ENCODE measurements around the gene DUOX1. TPM values are rescaled to one million over a fixed set of nuclear protein-coding genes. Genes with fewer than 3 reads are reported as not detected.

DUOX1 gene
- total and polyA plus RNA-seq, 7 donors = 0.03 to 0.94 (median 0.46) TPM

DNA sequence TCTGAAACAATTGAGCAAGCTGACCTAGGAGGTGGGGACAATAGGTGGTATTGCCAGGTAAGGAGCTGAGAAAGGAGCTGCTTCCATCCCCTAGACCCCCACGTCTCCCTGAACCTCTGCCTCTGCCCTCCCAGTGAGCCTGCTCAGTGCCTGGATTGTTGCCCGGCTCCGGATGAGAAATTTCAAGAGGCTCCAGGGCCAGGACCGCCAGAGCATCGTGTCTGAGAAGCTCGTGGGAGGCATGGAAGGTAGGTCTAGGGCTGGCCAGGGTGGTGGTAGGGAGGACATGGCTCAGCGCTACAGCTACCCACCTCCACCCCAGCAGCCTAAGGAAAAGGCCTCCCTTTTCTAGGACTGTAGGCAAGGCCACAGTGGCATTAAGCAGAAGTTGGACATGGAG is 13.3 kb downstream of the DUOX1 start:
- 76 to 92% (median 78%) methylated on average over 7 of the region's 7 CpGs for WGBS, 3 donors
- Histone ChIP-seq H3K4me1 (no peaks in the 10 kb centered on the region), H3K9me3 (no peaks in the 10 kb centered on the region), H3K36me3 (ENCODE audit: insufficient read depth in 1 of 2, low read depth in 1 of 2) (no peaks in the 10 kb centered on the region), H3K27ac (no peak overlapping the region), H3K4me3 (no peak overlapping the region), H3K27me3 (ENCODE audit: insufficient read depth in 3 of 3, low read length in 2 of 3) (no peaks in the 10 kb centered on the region)
- intact Hi-C loops (cut with DNase I) = no loop called here
- ATAC-seq = no peak
- TF ChIP-seq, protein P1, sequence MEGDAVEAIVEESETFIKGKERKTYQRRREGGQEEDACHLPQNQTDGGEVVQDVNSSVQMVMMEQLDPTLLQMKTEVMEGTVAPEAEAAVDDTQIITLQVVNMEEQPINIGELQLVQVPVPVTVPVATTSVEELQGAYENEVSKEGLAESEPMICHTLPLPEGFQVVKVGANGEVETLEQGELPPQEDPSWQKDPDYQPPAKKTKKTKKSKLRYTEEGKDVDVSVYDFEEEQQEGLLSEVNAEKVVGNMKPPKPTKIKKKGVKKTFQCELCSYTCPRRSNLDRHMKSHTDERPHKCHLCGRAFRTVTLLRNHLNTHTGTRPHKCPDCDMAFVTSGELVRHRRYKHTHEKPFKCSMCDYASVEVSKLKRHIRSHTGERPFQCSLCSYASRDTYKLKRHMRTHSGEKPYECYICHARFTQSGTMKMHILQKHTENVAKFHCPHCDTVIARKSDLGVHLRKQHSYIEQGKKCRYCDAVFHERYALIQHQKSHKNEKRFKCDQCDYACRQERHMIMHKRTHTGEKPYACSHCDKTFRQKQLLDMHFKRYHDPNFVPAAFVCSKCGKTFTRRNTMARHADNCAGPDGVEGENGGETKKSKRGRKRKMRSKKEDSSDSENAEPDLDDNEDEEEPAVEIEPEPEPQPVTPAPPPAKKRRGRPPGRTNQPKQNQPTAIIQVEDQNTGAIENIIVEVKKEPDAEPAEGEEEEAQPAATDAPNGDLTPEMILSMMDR (IDR thresholded peaks at IDR 0.05) = no peak
- no peak for DNase-seq

GRCh38 chr15:45143946-45144345 is 14.2 kb downstream of the DUOX1 start:
- 75 to 86% (median 76%) methylated on average over 11 of the region's 11 CpGs for WGBS, 3 donors
- ATAC-seq = no peak
- no peaks in the 10 kb centered on the region for H3K36me3 ChIP-seq (ENCODE audit: insufficient read depth in 1 of 2, low read depth in 1 of 2)

GRCh38 chr15:45144775-45145174 is 15.0 kb downstream of the DUOX1 start:
- intact Hi-C loops (cut with DNase I) = no loop called here
- Histone ChIP-seq H3K27ac (no peak overlapping the region), H3K4me3 (no peak overlapping the region), H3K9me3 (no peaks in the 10 kb centered on the region), H3K36me3 (ENCODE audit: insufficient read depth in 1 of 2, low read depth in 1 of 2) (no peaks in the 10 kb centered on the region), H3K4me1 (no peaks in the 10 kb centered on the region), H3K27me3 (ENCODE audit: insufficient read depth in 3 of 3, low read length in 2 of 3) (no peaks in the 10 kb centered on the region)
- TF ChIP-seq, protein P1 (IDR thresholded peaks at IDR 0.05) = no peak
- DNase-seq (no peak), ATAC-seq (no peak)
- WGBS, 3 donors = 69 to 74% (median 74%) methylated on average over 9 of the region's 9 CpGs

More at GRCh38 chr15:45143946-45144345, 14.2 kb downstream of the DUOX1 start:
- Histone ChIP-seq H3K4me1 (no peaks in the 10 kb centered on the region), H3K4me3 (no peak overlapping the region), H3K9me3 (no peaks in the 10 kb centered on the region), H3K27ac (no peak overlapping the region), H3K27me3 (ENCODE audit: insufficient read depth in 3 of 3, low read length in 2 of 3) (no peaks in the 10 kb centered on the region)
- TF ChIP-seq, protein P1 (IDR thresholded peaks at IDR 0.05) = no peak
- intact Hi-C loops (cut with DNase I) = no loop called here
- DNase-seq = no peak

- H3K27ac ChIP-seq = no peak overlapping the region
- TF ChIP-seq, protein P1 (IDR thresholded peaks at IDR 0.05) = no peak
- ATAC-seq (no peak), DNase-seq (no peak)
- H3K4me3 ChIP-seq = no peak overlapping the region
- H3K9me3 ChIP-seq = no peaks in the 10 kb centered on the region
- intact Hi-C loops (cut with DNase I) = no loop called here
- no peaks in the 10 kb centered on the region for H3K4me1 ChIP-seq
- WGBS, 3 donors = 72 to 82% (median 73%) methylated on average over 4 of the region's 4 CpGs
- no peaks in the 10 kb centered on the region for H3K36me3 ChIP-seq (ENCODE audit: insufficient read depth in 1 of 2, low read depth in 1 of 2)
- no peaks in the 10 kb centered on the region for H3K27me3 ChIP-seq (ENCODE audit: insufficient read depth in 3 of 3, low read length in 2 of 3)
Measured at GRCh38 chr15:45146405-45146804, 16.6 kb downstream of the DUOX1 start.

DNA sequence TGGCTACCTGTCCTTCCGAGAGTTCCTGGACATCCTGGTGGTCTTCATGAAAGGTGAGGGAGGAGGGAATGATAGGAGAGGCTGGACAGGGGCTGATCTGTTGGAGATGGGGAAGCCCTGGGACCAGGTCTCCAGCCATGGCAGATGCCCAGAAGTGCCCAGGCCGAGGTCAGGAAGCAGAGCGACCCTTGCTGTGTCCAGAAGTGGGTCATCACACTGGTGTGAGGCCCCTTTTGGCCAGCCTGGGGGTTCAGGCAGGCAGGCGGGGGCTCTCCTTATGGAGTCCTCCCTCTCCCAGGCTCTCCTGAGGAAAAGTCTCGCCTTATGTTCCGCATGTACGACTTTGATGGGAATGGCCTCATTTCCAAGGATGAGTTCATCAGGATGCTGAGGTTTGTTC is 17.8 kb downstream of the DUOX1 start:
- Histone ChIP-seq H3K27me3 (ENCODE audit: insufficient read depth in 3 of 3, low read length in 2 of 3) (no peaks in the 10 kb centered on the region), H3K27ac (no peak overlapping the region), H3K4me1 (no peaks in the 10 kb centered on the region), H3K9me3 (no peaks in the 10 kb centered on the region), H3K4me3 (no peak overlapping the region), H3K36me3 (ENCODE audit: insufficient read depth in 1 of 2, low read depth in 1 of 2) (no peaks in the 10 kb centered on the region)
- TF ChIP-seq, protein P1 (IDR thresholded peaks at IDR 0.05) = no peak
- intact Hi-C loops (cut with DNase I) = no loop called here
- 86 to 96% (median 88%) methylated on average over 6 to 7 of the region's 7 CpGs for WGBS, 3 donors
- ATAC-seq (no peak), DNase-seq (no peak)
